ENCODE measurements around the gene ANKRD13B.
"Not testable (repeated sequence)": the region's sequence is repeated elsewhere in the genome, so short reads cannot be mapped to it uniquely, and the experiment has no call there.

ANKRD13B gene

DNA sequence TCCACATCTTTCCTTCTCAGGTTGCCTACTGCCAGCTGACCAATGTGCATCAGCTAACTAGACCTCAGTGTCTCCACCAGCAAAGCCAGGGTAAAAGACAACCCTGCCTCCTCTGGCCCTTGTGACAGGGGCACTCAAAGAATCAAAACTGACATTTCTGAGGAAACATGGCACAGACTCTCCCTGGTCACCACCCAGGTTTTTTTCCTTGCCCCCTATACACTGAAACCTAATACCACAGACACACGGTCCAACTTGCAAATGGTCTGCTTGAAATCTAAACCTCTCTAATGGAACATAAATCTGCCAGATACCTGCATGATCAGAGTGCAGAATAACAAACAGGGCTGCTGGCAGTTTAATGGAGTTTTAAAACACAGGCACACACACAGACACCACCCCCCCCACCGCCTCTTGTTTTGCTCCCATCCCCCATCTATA is 49.3 kb downstream of the ANKRD13B start:
- no peak for DNase-seq (ENCODE audit: low spot score)

DNA sequence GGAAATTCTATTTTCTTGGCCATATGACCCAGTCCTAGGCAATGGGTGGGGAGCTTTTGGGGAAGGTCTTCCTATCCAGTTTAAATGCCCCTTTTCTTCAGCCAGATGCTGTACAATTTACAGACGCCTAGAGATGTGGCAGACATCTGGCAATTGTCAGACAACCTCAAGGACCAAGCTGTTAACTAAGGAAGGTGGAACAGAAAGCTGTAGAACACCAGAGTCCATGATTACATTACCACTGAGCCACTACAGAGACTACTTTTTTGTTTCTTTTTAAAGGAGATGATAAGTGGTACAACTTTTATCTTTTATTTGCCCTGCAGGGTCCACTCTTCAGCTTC is 50.9 kb downstream of the ANKRD13B start:
- DNase-seq (ENCODE audit: low spot score), result no peak

DNA sequence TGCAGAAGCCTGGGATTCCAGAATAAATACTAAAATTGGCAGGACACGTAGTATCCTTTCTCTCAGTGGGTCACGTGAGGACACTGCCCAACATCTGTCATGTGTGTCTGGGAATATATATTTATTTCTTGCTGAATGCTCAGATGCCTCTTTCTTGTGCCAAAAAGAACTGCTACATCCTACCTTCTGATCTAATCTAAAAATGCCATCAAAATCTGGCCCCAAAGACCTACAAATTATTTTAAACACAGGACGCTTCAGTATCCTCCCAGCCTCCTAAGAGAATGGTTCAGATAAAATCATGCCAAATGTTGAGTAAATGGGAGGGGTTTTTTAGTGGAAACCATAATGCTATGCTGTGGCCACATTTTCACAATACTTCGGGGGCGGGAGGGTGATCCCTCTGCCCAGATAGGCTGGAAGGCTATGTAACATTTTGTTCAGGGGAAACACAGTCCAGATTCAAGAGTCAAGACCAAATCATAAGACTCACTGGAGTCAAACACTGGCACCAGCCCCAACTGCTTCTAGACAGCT is 52.7 kb downstream of the ANKRD13B start:
- no peak for DNase-seq (ENCODE audit: low spot score)

DNA sequence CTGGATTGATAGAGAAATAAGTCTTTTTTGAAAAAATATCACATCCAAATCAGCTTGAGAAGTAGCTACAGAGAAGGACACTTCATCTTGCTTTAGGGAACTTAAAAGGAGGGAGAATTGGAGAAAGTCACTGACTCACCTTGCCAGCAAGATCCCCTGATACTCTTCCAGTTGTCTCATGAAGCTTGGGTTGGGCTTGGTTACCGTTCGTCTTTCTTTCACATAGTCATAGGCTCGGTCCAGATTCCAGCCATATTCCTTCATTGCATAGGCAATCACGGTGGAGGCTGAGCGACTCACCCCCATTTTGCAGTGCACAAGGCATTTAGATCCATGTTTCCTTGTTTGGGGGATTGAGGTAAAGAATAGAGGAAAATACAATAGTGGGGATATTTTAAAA is 55.1 kb downstream of the ANKRD13B start:
- DNase-seq (ENCODE audit: low spot score), result no peak

DNA sequence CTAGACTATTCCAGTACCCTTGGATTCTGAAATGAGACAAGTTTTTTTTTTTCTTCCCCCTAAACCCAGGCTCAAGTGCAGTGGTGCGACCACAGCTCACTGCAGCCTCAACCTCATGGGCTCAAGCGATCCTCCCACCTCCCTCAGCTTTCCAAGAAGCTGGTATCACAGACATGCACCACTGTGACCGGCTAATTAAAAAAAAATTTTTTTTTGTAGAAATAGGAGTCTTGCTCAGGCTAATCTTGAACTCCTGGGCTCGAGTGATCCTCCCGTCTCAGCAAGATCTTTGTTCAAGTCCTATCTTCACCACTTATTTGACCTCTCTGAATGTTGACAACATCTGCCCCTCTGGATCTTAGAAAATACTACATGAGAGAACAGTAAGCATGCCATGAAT is 56.4 kb downstream of the ANKRD13B start:
- no peak for DNase-seq (ENCODE audit: low spot score)

DNA sequence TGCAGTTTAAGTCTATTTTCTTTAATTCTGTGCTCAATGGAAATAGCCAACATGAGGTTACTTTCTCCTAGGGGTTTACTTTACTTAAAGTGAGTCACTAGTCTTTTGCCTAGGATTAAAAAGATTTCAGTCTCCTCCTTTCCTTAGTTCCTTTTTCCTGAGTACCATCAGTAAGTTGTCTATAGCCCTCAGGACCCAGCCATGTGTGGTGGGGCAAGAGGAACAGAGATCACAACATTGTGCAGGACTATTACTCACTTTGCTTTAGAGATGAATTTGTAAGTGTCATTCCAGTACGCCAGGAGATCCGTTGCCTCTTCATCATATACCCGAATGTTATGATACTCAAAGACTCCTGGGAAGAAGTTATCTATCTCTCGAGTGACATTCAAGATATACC is 57.5 kb downstream of the ANKRD13B start:
- no peak for DNase-seq (ENCODE audit: low spot score)

DNA sequence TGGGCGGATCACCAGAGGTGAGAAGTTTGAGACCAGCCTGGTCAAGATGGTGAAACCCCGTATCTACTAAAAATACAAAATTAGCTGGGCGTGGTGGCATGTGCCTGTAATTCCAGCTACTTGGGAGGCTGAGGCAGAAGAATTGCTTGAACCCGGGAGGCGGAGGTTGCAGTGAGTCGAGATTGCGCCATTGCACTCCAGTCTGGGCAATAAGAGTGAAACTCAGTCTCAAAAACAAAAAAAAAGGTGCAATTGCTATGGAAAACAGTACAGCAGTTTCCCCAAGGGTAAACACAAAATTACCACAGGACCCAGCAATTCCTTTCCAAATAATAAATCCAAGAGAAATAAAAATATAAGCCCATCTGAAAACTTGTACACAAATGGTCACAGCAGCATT is 59.0 kb downstream of the ANKRD13B start:
- DNase-seq (ENCODE audit: low spot score), result not testable (repeated sequence)

DNA sequence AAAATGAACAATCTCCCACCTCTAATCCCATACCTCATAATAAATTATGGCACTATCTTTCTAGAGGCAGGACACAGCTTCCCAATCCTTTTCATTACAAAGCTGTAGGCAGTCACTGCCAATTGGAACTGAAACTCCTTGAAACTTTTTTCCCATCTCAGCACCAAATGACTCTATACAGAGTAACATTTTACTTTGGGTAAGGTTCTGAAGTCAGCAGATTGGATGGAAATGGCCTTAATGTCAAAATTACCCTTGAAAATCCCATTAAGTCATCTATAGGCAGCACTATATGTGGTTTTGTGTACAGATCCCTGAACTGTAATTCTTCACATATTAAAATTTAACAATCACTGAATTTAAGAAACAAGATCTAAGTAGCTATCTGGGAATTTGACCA is 60.0 kb downstream of the ANKRD13B start:
- DNase-seq (ENCODE audit: low spot score), result no peak

DNA sequence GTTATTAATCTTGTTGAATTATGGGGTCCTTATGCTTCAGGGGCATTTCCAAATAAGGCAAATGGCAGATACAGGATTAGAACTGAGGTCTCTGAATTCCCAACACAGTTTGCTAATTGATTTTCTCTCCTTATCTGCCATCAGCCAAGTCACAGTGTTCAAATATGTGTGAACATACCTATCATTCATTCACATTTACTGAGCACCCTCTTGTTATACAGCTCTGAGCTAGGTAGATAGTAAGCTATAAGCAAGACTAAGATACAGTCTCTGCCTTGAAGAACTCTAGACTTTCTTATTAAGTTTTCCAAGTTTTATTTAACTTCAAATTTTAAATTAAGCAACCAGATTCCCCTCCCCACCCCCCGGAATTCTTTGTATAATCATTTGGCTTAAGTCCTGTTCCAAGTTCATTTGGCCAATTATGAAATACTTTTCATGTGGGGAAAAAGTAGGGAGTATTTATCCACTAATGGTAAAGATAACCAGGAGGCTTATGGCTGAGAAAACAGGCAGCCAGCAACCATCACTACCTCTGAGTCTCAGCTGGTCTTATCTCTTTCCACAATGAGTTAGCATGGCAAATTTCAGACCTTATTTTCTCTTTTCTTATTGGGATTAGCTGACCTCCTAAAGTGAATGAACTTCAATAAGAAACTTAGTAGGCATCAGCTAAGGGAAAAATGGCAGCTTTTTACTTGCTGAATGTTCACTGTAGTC is 61.2 kb downstream of the ANKRD13B start:
- DNase-seq (ENCODE audit: low spot score), result no peak

DNA sequence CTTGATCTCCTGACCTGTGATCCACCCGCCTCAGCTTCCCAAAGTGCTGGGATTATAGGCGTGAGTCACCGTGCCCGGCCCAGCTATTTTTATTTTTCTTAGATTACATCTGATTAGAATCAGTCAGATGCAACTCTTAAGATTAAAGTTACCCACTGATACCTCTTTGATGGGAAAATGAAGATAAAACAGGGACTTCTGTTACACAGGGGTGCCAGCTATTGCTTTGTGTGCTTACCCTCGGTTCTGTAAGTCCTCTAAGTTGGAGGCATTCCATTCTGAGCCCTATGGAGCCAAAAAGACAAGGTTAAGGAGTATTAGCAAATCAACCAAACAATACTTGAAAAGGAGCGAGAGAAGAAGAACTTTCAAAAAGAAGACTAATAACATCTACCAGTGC is 62.4 kb downstream of the ANKRD13B start:
- no peak for DNase-seq (ENCODE audit: low spot score)

DNA sequence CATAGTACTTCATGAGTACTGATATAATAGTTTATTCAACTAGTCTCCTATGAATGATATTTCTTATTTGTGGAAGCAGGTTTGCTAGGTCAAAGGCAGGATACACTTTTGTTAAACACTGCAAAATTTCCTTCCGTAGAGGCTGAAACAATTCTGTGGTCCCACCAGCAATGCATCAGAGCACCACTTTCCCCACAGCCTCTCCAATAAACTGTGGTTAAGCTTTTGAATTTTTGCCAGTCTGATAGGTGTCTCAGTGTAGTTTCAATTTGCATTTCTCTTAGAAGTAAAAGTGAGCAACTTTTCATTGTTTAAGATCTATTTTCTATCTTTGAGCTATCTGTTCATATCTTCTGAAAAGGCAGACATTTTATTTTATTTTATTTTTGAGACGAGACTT is 66.2 kb downstream of the ANKRD13B start:
- DNase-seq (ENCODE audit: low spot score), result no peak

DNA sequence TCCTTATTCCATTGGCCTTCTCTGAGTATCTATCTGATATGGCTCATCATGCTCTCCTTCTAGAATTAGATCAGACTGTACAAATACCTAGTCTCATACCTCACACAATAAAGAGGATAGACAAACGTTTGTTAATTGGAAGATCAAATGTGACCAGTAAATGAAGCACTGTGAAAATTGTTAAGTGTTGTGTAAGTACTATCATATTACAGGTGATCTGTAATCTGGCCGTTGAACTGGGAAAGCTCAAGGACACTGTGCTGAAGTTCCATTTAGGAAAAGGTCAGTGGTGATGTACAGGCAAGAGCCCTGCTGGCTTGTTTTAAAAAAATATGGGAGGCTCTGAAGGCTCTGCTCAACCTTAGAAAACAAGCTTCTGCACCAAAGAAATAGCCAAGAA is 68.3 kb downstream of the ANKRD13B start:
- DNase-seq (ENCODE audit: low spot score), result no peak

DNA sequence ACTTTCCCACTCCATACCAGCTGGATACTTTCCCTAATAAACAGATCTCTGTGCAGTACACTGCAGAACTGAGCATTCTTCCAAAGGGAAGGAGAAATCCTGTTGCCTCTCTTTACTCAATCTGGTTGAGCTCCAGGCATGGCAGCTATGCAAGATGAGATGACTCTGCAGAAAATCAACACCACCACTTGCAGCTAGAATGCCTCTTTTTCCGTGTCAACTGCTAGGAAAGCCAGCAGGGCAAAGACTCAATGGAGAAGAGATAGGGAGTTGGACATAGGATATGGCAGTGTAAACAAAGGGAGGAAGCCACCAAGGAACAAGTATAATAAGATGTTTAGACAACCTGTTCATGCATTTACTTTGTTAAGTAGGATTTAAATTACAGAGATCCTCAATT is 70.2 kb downstream of the ANKRD13B start:
- no peak for DNase-seq (ENCODE audit: low spot score)

Data from left forelimb (tissue), 1 donor.